Measurements from ENCODE around the gene INPP5B. TPM values are rescaled to one million over a fixed set of nuclear protein-coding genes. Genes with fewer than 3 reads are reported as not detected.
"Not testable (repeated sequence)": the region's sequence is repeated elsewhere in the genome, so short reads cannot be mapped to it uniquely, and the experiment has no call there.

The INPP5B gene
- total RNA-seq, 1 donor from 2014 or later = 9.4 TPM

- Histone ChIP-seq H3K9ac (ENCODE audit: low read depth in 1 of 3, low read length in 3 of 3) (no peak overlapping the region), H3K27me3 (ENCODE audit: control insufficient read depth in 3 of 3, insufficient read depth in 3 of 3, low read length in 3 of 3) (no peaks in the 10 kb centered on the region), H3K27ac (ENCODE audit: low read depth, low read length) (no peak overlapping the region), H3K4me3 (ENCODE audit: low read length in 3 of 3) (no peak overlapping the region), H3K4me1 (ENCODE audit: control insufficient read depth in 3 of 3, insufficient read depth in 3 of 3, low read length in 3 of 3) (peaks cover 6 to 25% (median 20%) of the 10 kb centered on the region in 3 donors), H3K36me3 (ENCODE audit: control insufficient read depth in 3 of 3, insufficient read depth in 3 of 3, low read length in 3 of 3) (peaks cover 0 to 7% (median 0%) of the 10 kb centered on the region in 3 donors), H3K9me3 (ENCODE audit: control insufficient read depth in 3 of 3, low read length in 3 of 3) (no peaks in the 10 kb centered on the region)
Measured at GRCh38 chr1:37919277-37919676, 27.6 kb downstream of the INPP5B start.

GRCh38 chr1:37915476-37916093 is 31.3 kb downstream of the INPP5B start:
- Histone ChIP-seq H3K9ac (ENCODE audit: low read depth in 1 of 3, low read length in 3 of 3) (peak overlapping the region in 1 of 3 donors; percentile 33), H3K27me3 (ENCODE audit: control insufficient read depth in 3 of 3, insufficient read depth in 3 of 3, low read length in 3 of 3) (no peaks in the 10 kb centered on the region), H3K9me3 (ENCODE audit: control insufficient read depth in 3 of 3, low read length in 3 of 3) (no peaks in the 10 kb centered on the region), H3K36me3 (ENCODE audit: control insufficient read depth in 3 of 3, insufficient read depth in 3 of 3, low read length in 3 of 3) (peaks cover 0 to 2% (median 0%) of the 10 kb centered on the region in 3 donors), H3K4me3 (ENCODE audit: low read length in 3 of 3) (no peak overlapping the region), H3K27ac (ENCODE audit: low read depth, low read length) (no peak overlapping the region), H3K4me1 (ENCODE audit: control insufficient read depth in 3 of 3, insufficient read depth in 3 of 3, low read length in 3 of 3) (peaks cover 6 to 25% (median 20%) of the 10 kb centered on the region in 3 donors)

- no peaks in the 10 kb centered on the region for H3K9me3 ChIP-seq (ENCODE audit: control insufficient read depth in 3 of 3, low read length in 3 of 3)
- no peaks in the 10 kb centered on the region for H3K27me3 ChIP-seq (ENCODE audit: control insufficient read depth in 3 of 3, insufficient read depth in 3 of 3, low read length in 3 of 3)
- H3K36me3 ChIP-seq (ENCODE audit: control insufficient read depth in 3 of 3, insufficient read depth in 3 of 3, low read length in 3 of 3) = peaks cover 0 to 2% (median 0%) of the 10 kb centered on the region in 3 donors
- H3K27ac ChIP-seq (ENCODE audit: low read depth, low read length) = no peak overlapping the region
- peak overlapping the region in 1 of 3 donors; percentile 44 for H3K4me3 ChIP-seq (ENCODE audit: low read length in 3 of 3)
- peak overlapping the region in 2 of 3 donors; percentile 23 to 33 for H3K9ac ChIP-seq (ENCODE audit: low read depth in 1 of 3, low read length in 3 of 3)
- H3K4me1 ChIP-seq (ENCODE audit: control insufficient read depth in 3 of 3, insufficient read depth in 3 of 3, low read length in 3 of 3) = peaks cover 6 to 25% (median 20%) of the 10 kb centered on the region in 3 donors
Measured at GRCh38 chr1:37914719-37915475, 32.0 kb downstream of the INPP5B start.

- H3K4me3 ChIP-seq (ENCODE audit: low read length in 3 of 3); H3K27ac ChIP-seq (ENCODE audit: low read depth, low read length); H3K27me3 ChIP-seq (ENCODE audit: control insufficient read depth in 3 of 3, insufficient read depth in 3 of 3, low read length in 3 of 3); H3K9me3 ChIP-seq (ENCODE audit: control insufficient read depth in 3 of 3, low read length in 3 of 3); H3K9ac ChIP-seq (ENCODE audit: low read depth in 1 of 3, low read length in 3 of 3); H3K36me3 ChIP-seq (ENCODE audit: control insufficient read depth in 3 of 3, insufficient read depth in 3 of 3, low read length in 3 of 3): not testable (repeated sequence)
- peaks cover 6 to 28% (median 19%) of the 10 kb centered on the region in 3 donors for H3K4me1 ChIP-seq (ENCODE audit: control insufficient read depth in 3 of 3, insufficient read depth in 3 of 3, low read length in 3 of 3)
Measured at GRCh38 chr1:37911478-37911877, 35.4 kb downstream of the INPP5B start.

- H3K9ac ChIP-seq (ENCODE audit: low read depth in 1 of 3, low read length in 3 of 3); H3K36me3 ChIP-seq (ENCODE audit: control insufficient read depth in 3 of 3, insufficient read depth in 3 of 3, low read length in 3 of 3); H3K9me3 ChIP-seq (ENCODE audit: control insufficient read depth in 3 of 3, low read length in 3 of 3); H3K27me3 ChIP-seq (ENCODE audit: control insufficient read depth in 3 of 3, insufficient read depth in 3 of 3, low read length in 3 of 3); H3K27ac ChIP-seq (ENCODE audit: low read depth, low read length); H3K4me3 ChIP-seq (ENCODE audit: low read length in 3 of 3): not testable (repeated sequence)
- peaks cover 6 to 28% (median 17%) of the 10 kb centered on the region in 3 donors for H3K4me1 ChIP-seq (ENCODE audit: control insufficient read depth in 3 of 3, insufficient read depth in 3 of 3, low read length in 3 of 3)
Measured at GRCh38 chr1:37910886-37911285, 36.0 kb downstream of the INPP5B start.

GRCh38 chr1:37908531-37908930 is 38.3 kb downstream of the INPP5B start:
- H3K27me3 ChIP-seq (ENCODE audit: control insufficient read depth in 3 of 3, insufficient read depth in 3 of 3, low read length in 3 of 3) = not testable (repeated sequence)
- H3K27ac ChIP-seq (ENCODE audit: low read depth, low read length) = peak overlapping the region; percentile 56

GRCh38 chr1:37907416-37908125 is 39.3 kb downstream of the INPP5B start:
- peaks cover 0 to 15% (median 2%) of the 10 kb centered on the region in 3 donors for H3K4me1 ChIP-seq (ENCODE audit: control insufficient read depth in 3 of 3, insufficient read depth in 3 of 3, low read length in 3 of 3)
- H3K27ac ChIP-seq (ENCODE audit: low read depth, low read length) = peak overlapping the region; percentile 56
- H3K4me3 ChIP-seq (ENCODE audit: low read length in 3 of 3); H3K9ac ChIP-seq (ENCODE audit: low read depth in 1 of 3, low read length in 3 of 3); H3K36me3 ChIP-seq (ENCODE audit: control insufficient read depth in 3 of 3, insufficient read depth in 3 of 3, low read length in 3 of 3); H3K27me3 ChIP-seq (ENCODE audit: control insufficient read depth in 3 of 3, insufficient read depth in 3 of 3, low read length in 3 of 3); H3K9me3 ChIP-seq (ENCODE audit: control insufficient read depth in 3 of 3, low read length in 3 of 3): not testable (repeated sequence)

More at GRCh38 chr1:37908531-37908930, 38.3 kb downstream of the INPP5B start:
- H3K36me3 ChIP-seq (ENCODE audit: control insufficient read depth in 3 of 3, insufficient read depth in 3 of 3, low read length in 3 of 3); H3K4me3 ChIP-seq (ENCODE audit: low read length in 3 of 3); H3K9me3 ChIP-seq (ENCODE audit: control insufficient read depth in 3 of 3, low read length in 3 of 3); H3K9ac ChIP-seq (ENCODE audit: low read depth in 1 of 3, low read length in 3 of 3): not testable (repeated sequence)
- peaks cover 0 to 15% (median 2%) of the 10 kb centered on the region in 3 donors for H3K4me1 ChIP-seq (ENCODE audit: control insufficient read depth in 3 of 3, insufficient read depth in 3 of 3, low read length in 3 of 3)

GRCh38 chr1:37906591-37906990 is 40.3 kb downstream of the INPP5B start:
- H3K4me1 ChIP-seq (ENCODE audit: control insufficient read depth in 3 of 3, insufficient read depth in 3 of 3, low read length in 3 of 3) = peaks cover 0 to 15% (median 2%) of the 10 kb centered on the region in 3 donors
- H3K27me3 ChIP-seq (ENCODE audit: control insufficient read depth in 3 of 3, insufficient read depth in 3 of 3, low read length in 3 of 3); H3K27ac ChIP-seq (ENCODE audit: low read depth, low read length); H3K36me3 ChIP-seq (ENCODE audit: control insufficient read depth in 3 of 3, insufficient read depth in 3 of 3, low read length in 3 of 3); H3K9me3 ChIP-seq (ENCODE audit: control insufficient read depth in 3 of 3, low read length in 3 of 3); H3K4me3 ChIP-seq (ENCODE audit: low read length in 3 of 3); H3K9ac ChIP-seq (ENCODE audit: low read depth in 1 of 3, low read length in 3 of 3): not testable (repeated sequence)

GRCh38 chr1:37905727-37906126 is 41.1 kb downstream of the INPP5B start:
- Histone ChIP-seq H3K9me3 (ENCODE audit: control insufficient read depth in 3 of 3, low read length in 3 of 3) (no peaks in the 10 kb centered on the region), H3K27ac (ENCODE audit: low read depth, low read length) (no peak overlapping the region), H3K27me3 (ENCODE audit: control insufficient read depth in 3 of 3, insufficient read depth in 3 of 3, low read length in 3 of 3) (no peaks in the 10 kb centered on the region), H3K9ac (ENCODE audit: low read depth in 1 of 3, low read length in 3 of 3) (no peak overlapping the region), H3K4me1 (ENCODE audit: control insufficient read depth in 3 of 3, insufficient read depth in 3 of 3, low read length in 3 of 3) (peaks cover 0 to 15% (median 2%) of the 10 kb centered on the region in 3 donors), H3K4me3 (ENCODE audit: low read length in 3 of 3) (no peak overlapping the region), H3K36me3 (ENCODE audit: control insufficient read depth in 3 of 3, insufficient read depth in 3 of 3, low read length in 3 of 3) (peaks cover 0 to 3% (median 0%) of the 10 kb centered on the region in 3 donors)

- H3K27me3 ChIP-seq (ENCODE audit: control insufficient read depth in 3 of 3, insufficient read depth in 3 of 3, low read length in 3 of 3); H3K9ac ChIP-seq (ENCODE audit: low read depth in 1 of 3, low read length in 3 of 3); H3K9me3 ChIP-seq (ENCODE audit: control insufficient read depth in 3 of 3, low read length in 3 of 3); H3K36me3 ChIP-seq (ENCODE audit: control insufficient read depth in 3 of 3, insufficient read depth in 3 of 3, low read length in 3 of 3); H3K27ac ChIP-seq (ENCODE audit: low read depth, low read length); H3K4me3 ChIP-seq (ENCODE audit: low read length in 3 of 3): not testable (repeated sequence)
- peaks cover 0 to 15% (median 2%) of the 10 kb centered on the region in 3 donors for H3K4me1 ChIP-seq (ENCODE audit: control insufficient read depth in 3 of 3, insufficient read depth in 3 of 3, low read length in 3 of 3)
Measured at GRCh38 chr1:37903921-37904320, 42.9 kb downstream of the INPP5B start.

Data from skeletal muscle tissue (tissue), 4 donors.